C4-2B (cell line): ENCODE data around the gene DDIT3.

Experiments
- ZFX ChIP-seq: fragments of 450-650 bp; IDR thresholded peaks from 2 replicates; pipeline ENCODE4 v1.6.1; 2017
- TF ChIP-seq, protein P1 (sequence below): fragments of 450-650 bp; conservative IDR thresholded peaks from 2 replicates; pipeline ENCODE4 v1.5.1; 2017; ENCODE audit warnings: mild to moderate bottlenecking

DNA sequence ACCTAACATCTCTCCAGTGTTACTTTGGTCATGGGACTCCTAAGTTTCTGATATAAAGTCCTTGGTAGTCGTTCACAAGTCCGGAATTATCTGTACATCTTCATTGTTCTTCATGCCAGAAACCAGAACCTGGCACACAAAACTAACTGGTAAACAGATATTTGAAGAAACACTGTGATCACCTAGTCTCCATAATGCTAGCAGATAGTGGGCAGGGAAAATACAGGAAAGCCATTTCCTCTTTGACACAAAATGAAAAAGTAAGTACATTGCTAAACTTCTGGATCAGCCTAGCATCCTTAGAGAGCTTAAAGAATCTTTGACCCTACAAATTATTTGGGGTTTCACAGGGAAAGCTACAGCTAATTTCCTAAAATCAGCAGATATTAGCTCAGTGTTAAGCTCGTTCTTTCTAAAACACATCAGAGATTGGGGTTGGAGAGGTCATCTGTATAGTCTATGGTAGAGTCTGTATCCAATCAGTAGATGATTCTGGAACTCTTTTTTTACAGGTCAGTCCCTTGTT is 4.8 kb downstream of the DDIT3 start:
- TF ChIP-seq, protein P1, sequence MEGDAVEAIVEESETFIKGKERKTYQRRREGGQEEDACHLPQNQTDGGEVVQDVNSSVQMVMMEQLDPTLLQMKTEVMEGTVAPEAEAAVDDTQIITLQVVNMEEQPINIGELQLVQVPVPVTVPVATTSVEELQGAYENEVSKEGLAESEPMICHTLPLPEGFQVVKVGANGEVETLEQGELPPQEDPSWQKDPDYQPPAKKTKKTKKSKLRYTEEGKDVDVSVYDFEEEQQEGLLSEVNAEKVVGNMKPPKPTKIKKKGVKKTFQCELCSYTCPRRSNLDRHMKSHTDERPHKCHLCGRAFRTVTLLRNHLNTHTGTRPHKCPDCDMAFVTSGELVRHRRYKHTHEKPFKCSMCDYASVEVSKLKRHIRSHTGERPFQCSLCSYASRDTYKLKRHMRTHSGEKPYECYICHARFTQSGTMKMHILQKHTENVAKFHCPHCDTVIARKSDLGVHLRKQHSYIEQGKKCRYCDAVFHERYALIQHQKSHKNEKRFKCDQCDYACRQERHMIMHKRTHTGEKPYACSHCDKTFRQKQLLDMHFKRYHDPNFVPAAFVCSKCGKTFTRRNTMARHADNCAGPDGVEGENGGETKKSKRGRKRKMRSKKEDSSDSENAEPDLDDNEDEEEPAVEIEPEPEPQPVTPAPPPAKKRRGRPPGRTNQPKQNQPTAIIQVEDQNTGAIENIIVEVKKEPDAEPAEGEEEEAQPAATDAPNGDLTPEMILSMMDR, result no peak
- no peak for TF ChIP-seq ZFX
